ENCODE results near the gene ADRB2. TPM values are rescaled to one million over a fixed set of nuclear protein-coding genes. Genes with fewer than 3 reads are reported as not detected.

The ADRB2 gene
- total RNA-seq, 2 experiments from 2014 or later, result 1.7 to 4.4 TPM

GRCh38 chr5:148853868-148854267, 27.5 kb downstream of the ADRB2 start:
- Mint-ChIP-seq H3K4me1 (peaks cover 67% of the 10 kb centered on the region), H3K4me3 (no peak overlapping the region), H3K27me3 (no peaks in the 10 kb centered on the region), H3K27ac (peak overlapping the region; percentile 67), H3K9me3 (ENCODE audit: low read depth) (no peaks in the 10 kb centered on the region), H3K36me3 (no peaks in the 10 kb centered on the region)
- ATAC-seq (peak; percentile 24), DNase-seq (no peak)
- CTCF ChIA-PET, result interaction anchor here (0.6 to 1.4 kb wide), 4 partner anchors 104 to 182 kb away, joined by 3 to 4 read pairs (median 3); no protein-coding TSS in a partner anchor

DNA sequence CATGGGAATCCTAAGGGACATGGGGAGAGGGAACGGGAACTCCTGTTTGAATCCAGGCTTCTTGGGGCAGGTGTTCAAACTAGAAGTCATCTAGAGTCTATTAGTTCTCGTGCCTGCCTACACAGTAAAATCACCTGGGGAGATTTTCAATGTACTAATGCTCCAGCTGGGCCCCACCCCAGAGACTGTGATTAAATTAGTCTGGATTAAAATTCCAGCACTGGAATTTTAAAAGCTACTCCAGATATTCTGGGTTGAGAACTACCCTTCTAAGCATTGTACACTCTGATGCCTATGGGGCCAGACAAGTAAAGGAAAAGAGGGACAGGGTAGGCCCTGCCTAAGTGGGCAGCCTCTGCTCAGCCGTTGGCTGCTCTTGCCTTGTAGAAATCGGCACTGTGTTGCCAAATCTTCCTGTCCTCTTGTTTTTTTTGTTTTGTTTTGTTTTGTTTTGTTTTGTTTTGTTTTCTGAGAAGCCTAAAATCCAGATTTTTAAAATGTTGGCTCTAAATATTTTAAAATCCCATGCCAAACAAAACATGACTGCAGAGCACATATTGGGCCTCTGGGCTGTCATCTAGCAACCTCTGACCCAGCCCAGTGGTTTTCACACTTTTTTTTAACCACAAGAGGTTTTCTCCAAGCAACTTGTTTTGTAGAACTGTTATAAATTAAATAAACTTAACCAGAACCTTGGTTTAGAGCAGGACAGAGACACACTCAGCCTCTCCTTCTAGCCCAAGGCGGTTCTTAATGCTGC, 29.0 kb downstream of the ADRB2 start:
- peak overlapping the region; percentile 88 for H3K27ac Mint-ChIP-seq
- H3K27me3 Mint-ChIP-seq, result peaks cover 2% of the 10 kb centered on the region
- H3K36me3 Mint-ChIP-seq, result no peaks in the 10 kb centered on the region
- CTCF ChIA-PET, result no interaction called here
- H3K9me3 Mint-ChIP-seq (ENCODE audit: low read depth), result no peaks in the 10 kb centered on the region
- peak; percentile 82 for ATAC-seq
- DNase-seq, result peak; percentile 74
- no peak overlapping the region for H3K4me3 Mint-ChIP-seq
- peaks cover 54% of the 10 kb centered on the region for H3K4me1 Mint-ChIP-seq

DNA sequence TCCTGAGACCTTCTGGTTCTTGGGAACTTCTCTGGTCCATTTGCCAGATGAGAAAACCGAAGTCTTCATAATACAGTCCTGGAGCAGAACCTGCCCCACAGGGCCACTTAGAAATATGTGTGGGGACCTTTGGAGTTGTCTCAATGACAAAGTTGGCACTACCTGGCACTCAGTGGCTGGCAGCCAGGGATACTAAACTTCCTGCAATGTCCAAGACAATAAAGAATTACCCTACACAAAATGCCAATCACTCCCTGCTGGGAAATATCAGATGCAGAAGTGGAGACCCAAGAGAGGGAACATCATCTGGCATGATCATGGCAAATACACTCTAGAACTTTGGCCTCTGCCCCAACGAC, 29.6 kb downstream of the ADRB2 start:
- H3K36me3 Mint-ChIP-seq, result peaks cover under 1% of the 10 kb centered on the region
- DNase-seq (no peak), ATAC-seq (no peak)
- H3K27me3 Mint-ChIP-seq, result peaks cover 2% of the 10 kb centered on the region
- peak overlapping the region; percentile 88 for H3K27ac Mint-ChIP-seq
- H3K9me3 Mint-ChIP-seq (ENCODE audit: low read depth), result no peaks in the 10 kb centered on the region
- no peak overlapping the region for H3K4me3 Mint-ChIP-seq
- CTCF ChIA-PET, result no interaction called here
- H3K4me1 Mint-ChIP-seq, result peaks cover 49% of the 10 kb centered on the region

DNA sequence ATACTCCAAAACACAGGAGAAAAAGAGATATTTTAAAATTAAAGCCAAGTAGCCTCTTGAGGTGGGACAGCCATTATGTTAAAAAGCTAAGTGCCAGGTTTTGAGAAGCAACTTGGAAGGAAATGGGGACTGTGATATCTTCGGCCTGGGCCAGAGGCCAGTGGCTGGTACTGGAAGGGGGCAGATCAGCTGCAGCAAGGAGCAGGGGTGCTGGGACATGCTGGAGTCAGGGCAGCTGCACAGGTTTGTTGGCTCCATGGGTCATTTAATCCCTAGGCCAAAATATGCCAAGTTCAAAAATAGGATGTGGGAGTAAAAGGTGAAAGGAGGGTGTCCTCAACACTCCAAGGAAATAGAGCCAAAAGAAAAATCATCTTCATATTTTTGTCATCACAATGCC, 30.0 kb downstream of the ADRB2 start:
- ATAC-seq, result no peak
- CTCF ChIA-PET, result no interaction called here
- peak overlapping the region; percentile 88 for H3K27ac Mint-ChIP-seq

DNA sequence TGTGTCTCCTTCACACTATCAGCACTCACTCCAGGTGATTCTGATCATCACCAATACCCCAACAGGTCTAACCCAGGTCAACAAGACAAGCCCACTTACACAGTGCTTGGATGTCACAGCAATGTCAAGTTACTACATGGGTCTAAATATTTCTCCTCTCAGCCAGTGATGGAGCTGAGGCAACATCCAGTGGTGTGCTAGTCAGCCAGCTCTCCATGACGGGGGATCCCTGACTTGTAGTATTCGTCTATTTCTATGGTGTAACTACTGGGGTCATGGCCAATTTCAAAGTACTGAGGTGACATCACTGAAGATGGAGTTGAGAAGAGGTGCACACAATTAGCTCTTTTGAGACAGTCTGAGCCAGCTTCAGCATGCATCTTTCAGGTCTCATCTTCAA, 31.1 kb downstream of the ADRB2 start:
- CTCF ChIA-PET, result no interaction called here

More for the DNA sequence above, 30.0 kb downstream of the ADRB2 start:
- Mint-ChIP-seq H3K27me3 (peaks cover 2% of the 10 kb centered on the region), H3K36me3 (peaks cover 2% of the 10 kb centered on the region), H3K9me3 (ENCODE audit: low read depth) (no peaks in the 10 kb centered on the region), H3K4me3 (no peak overlapping the region), H3K4me1 (peaks cover 44% of the 10 kb centered on the region)
- no peak for DNase-seq

GRCh38 chr5:148858106-148858505, 31.7 kb downstream of the ADRB2 start:
- Mint-ChIP-seq H3K27ac (no peak overlapping the region), H3K9me3 (ENCODE audit: low read depth) (no peaks in the 10 kb centered on the region), H3K4me3 (no peak overlapping the region), H3K4me1 (peaks cover 36% of the 10 kb centered on the region), H3K36me3 (peaks cover 2% of the 10 kb centered on the region), H3K27me3 (peaks cover 2% of the 10 kb centered on the region)
- CTCF ChIA-PET, result no interaction called here
- ATAC-seq (no peak), DNase-seq (no peak)

More for the DNA sequence above, 31.1 kb downstream of the ADRB2 start:
- no peak overlapping the region for H3K4me3 Mint-ChIP-seq
- H3K27me3 Mint-ChIP-seq, result peaks cover 2% of the 10 kb centered on the region
- DNase-seq, result no peak
- peaks cover 2% of the 10 kb centered on the region for H3K36me3 Mint-ChIP-seq
- peaks cover 41% of the 10 kb centered on the region for H3K4me1 Mint-ChIP-seq
- no peak for ATAC-seq
- no peaks in the 10 kb centered on the region for H3K9me3 Mint-ChIP-seq (ENCODE audit: low read depth)
- peak overlapping the region; percentile 15 for H3K27ac Mint-ChIP-seq

DNA sequence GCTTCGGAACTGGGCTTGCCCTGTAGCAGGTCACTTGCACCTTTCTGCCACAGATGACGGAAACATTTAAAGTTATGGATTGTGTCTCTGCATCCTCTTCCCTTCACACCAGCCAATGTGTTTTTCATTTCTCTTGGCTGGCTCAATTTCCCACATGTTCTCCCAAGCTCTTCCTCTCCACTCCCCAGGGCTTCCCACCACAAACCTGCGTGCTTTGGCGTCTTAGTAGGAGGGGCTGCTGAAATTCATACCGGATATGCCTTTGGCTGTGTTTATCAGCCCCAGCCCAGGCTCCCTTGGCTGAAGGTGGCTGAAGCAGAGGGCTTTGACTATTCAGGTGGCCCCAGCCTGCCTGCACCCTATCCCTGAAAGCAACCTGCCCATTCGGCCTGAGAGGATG, 32.1 kb downstream of the ADRB2 start:
- H3K27ac Mint-ChIP-seq, result no peak overlapping the region
- peaks cover 32% of the 10 kb centered on the region for H3K4me1 Mint-ChIP-seq
- ATAC-seq (no peak), DNase-seq (no peak)
- peaks cover 2% of the 10 kb centered on the region for H3K36me3 Mint-ChIP-seq
- CTCF ChIA-PET, result no interaction called here
- H3K9me3 Mint-ChIP-seq (ENCODE audit: low read depth), result no peaks in the 10 kb centered on the region
- H3K27me3 Mint-ChIP-seq, result peaks cover 2% of the 10 kb centered on the region
- H3K4me3 Mint-ChIP-seq, result no peak overlapping the region

DNA sequence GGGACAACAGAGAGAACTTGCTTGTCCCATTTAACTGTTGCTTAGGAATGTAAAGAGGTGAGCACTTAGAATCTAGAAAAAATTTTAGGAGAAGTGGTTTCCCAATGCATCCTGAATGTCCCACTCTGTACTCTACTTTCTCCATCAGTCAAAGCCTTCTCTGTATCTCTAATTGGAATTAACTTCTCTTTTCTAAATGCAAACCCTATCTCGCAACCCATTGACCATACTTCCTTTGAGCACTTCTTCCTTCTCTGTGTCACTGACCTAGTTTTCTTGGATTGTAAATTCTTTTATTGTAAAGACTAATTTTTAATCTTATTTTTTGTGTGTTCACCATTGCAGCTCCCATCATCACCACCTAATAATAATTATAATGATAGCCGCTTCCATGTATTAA, 33.3 kb downstream of the ADRB2 start:
- Mint-ChIP-seq H3K9me3 (ENCODE audit: low read depth) (no peaks in the 10 kb centered on the region), H3K27ac (no peak overlapping the region), H3K4me3 (no peak overlapping the region), H3K4me1 (peaks cover 22% of the 10 kb centered on the region), H3K36me3 (peaks cover 2% of the 10 kb centered on the region), H3K27me3 (peaks cover 2% of the 10 kb centered on the region)
- CTCF ChIA-PET, result no interaction called here
- ATAC-seq (no peak), DNase-seq (no peak)

- Mint-ChIP-seq H3K9me3 (ENCODE audit: low read depth) (no peaks in the 10 kb centered on the region), H3K4me1 (peaks cover 13% of the 10 kb centered on the region), H3K4me3 (no peak overlapping the region), H3K27ac (no peak overlapping the region), H3K36me3 (peaks cover 2% of the 10 kb centered on the region), H3K27me3 (peaks cover 2% of the 10 kb centered on the region)
- DNase-seq, result no peak
- ATAC-seq, result no peak
- CTCF ChIA-PET, result interaction anchor here (1.4 kb wide), 1 partner anchor 130 kb away, joined by 4 read pairs; no protein-coding TSS in a partner anchor
Measured at GRCh38 chr5:148860599-148860998, 34.2 kb downstream of the ADRB2 start.

GRCh38 chr5:148861088-148861487, 34.7 kb downstream of the ADRB2 start:
- DNase-seq (no peak), ATAC-seq (no peak)
- Mint-ChIP-seq H3K4me3 (no peak overlapping the region), H3K9me3 (ENCODE audit: low read depth) (no peaks in the 10 kb centered on the region), H3K27me3 (peaks cover 2% of the 10 kb centered on the region), H3K27ac (no peak overlapping the region), H3K4me1 (peaks cover 8% of the 10 kb centered on the region), H3K36me3 (peaks cover 2% of the 10 kb centered on the region)
- CTCF ChIA-PET, result interaction anchor here (1.4 to 2.3 kb wide), 2 partner anchors 40 to 130 kb away, joined by 4 to 6 read pairs; no protein-coding TSS in a partner anchor

GRCh38 chr5:148861696-148862095, 35.3 kb downstream of the ADRB2 start:
- no peak overlapping the region for H3K27ac Mint-ChIP-seq
- no peaks in the 10 kb centered on the region for H3K9me3 Mint-ChIP-seq (ENCODE audit: low read depth)
- no peak for ATAC-seq
- no peak overlapping the region for H3K4me3 Mint-ChIP-seq
- CTCF ChIA-PET, result interaction anchor here (1.4 to 2.3 kb wide), 3 partner anchors 41 to 131 kb away, joined by 3 to 6 read pairs (median 4); no protein-coding TSS in a partner anchor
- peaks cover 3% of the 10 kb centered on the region for H3K4me1 Mint-ChIP-seq
- H3K27me3 Mint-ChIP-seq, result peaks cover 2% of the 10 kb centered on the region
- no peak for DNase-seq
- peaks cover 2% of the 10 kb centered on the region for H3K36me3 Mint-ChIP-seq

GRCh38 chr5:148864113-148864841, 37.9 kb downstream of the ADRB2 start:
- H3K27me3 Mint-ChIP-seq, result peaks cover 1% of the 10 kb centered on the region
- peaks cover 2% of the 10 kb centered on the region for H3K36me3 Mint-ChIP-seq
- CTCF ChIA-PET, result interaction anchor here (1.2 kb wide), 1 partner anchor 123 kb away, joined by 3 read pairs; no protein-coding TSS in a partner anchor
- DNase-seq (no peak), ATAC-seq (no peak)
- H3K4me1 Mint-ChIP-seq, result peaks cover 3% of the 10 kb centered on the region
- H3K27ac Mint-ChIP-seq, result no peak overlapping the region
- H3K9me3 Mint-ChIP-seq (ENCODE audit: low read depth), result no peaks in the 10 kb centered on the region
- no peak overlapping the region for H3K4me3 Mint-ChIP-seq

DNA sequence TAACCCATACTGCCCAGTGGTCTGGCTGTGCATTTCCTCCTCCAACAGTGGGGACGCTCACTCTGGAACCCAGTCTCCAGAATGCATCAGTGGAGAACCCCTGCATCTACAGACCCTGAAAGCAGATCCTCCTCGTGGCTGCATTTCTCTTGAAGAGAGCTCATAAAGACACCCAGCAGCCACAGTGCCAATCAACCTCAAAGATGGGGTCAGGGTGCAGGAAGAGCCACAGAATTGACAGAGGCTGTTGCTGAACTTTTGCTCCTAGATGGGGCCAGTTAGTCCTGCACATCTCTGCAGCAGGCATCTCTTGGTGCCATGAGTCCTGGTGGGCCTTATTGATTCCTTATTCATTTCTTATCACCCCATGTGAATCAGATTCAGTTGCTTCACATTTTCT, 39.6 kb downstream of the ADRB2 start:
- H3K27ac Mint-ChIP-seq, result no peak overlapping the region

DNA sequence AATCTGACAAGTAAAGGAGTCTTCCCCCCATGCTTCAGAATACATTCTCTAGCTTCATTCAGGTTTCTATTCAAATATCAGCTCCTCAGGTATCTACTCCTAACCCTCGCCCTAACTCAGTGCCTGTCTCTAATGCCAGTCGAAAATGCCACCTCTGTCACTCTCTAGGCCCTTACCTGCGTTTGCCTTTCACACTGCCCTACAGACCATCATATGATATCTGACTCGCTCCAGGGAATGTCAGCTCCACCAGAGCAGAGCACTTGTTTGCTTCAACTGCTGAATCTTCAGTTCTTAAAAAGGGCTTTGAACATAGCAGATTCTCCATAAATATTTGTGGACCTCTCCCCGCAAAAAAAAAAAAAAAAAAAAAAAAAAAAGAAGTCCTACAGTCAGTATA, 46.7 kb downstream of the ADRB2 start:
- ATAC-seq (no peak), DNase-seq (no peak)
- Mint-ChIP-seq H3K36me3 (no peaks in the 10 kb centered on the region), H3K4me3 (no peak overlapping the region), H3K27ac (no peak overlapping the region), H3K9me3 (ENCODE audit: low read depth) (no peaks in the 10 kb centered on the region), H3K4me1 (peaks cover 2% of the 10 kb centered on the region), H3K27me3 (peaks cover 4% of the 10 kb centered on the region)
- CTCF ChIA-PET, result interaction anchor here (1.4 kb wide), 1 partner anchor 8 kb away, joined by 3 read pairs; no protein-coding TSS in a partner anchor

More for the DNA sequence above, 39.6 kb downstream of the ADRB2 start:
- Mint-ChIP-seq H3K27me3 (no peaks in the 10 kb centered on the region), H3K36me3 (peaks cover 1% of the 10 kb centered on the region), H3K9me3 (ENCODE audit: low read depth) (no peaks in the 10 kb centered on the region), H3K4me1 (peaks cover 2% of the 10 kb centered on the region), H3K4me3 (no peak overlapping the region)
- ATAC-seq (no peak), DNase-seq (no peak)
- CTCF ChIA-PET, result no interaction called here

All from activated CD8-positive, alpha-beta memory T cell treated with anti-CD3 and anti-CD28 coated beads, Interleukin-2, amount 10 ng/mL, durations not matched to agents 7 days and 5 days (primary cell).